ENCODE data around the gene NACC2. TPM values are rescaled to one million over a fixed set of nuclear protein-coding genes. Genes with fewer than 3 reads are reported as not detected.

Gene NACC2
- total and polyA plus RNA-seq, 9 of the 15 experiments (the other 6 are each of a cell fraction or from before 2014, with no cell fraction given): 0.70 to 25.1 (median 5.6) TPM

GRCh38 chr9:136119883-136120393, 24.8 kb upstream of the NACC2 start (continued):
- TF ChIP-seq MNT (conservative IDR thresholded peaks at IDR 0.05): 0 out of 4 replicates have a peak, but pooled peaks have one; percentile 31 to 40
- TF ChIP-seq PRMT5 (CRISPR knock-in tag; IDR thresholded peaks at IDR 0.05): no peak
- TF ChIP-seq LEF1 (IDR thresholded peaks at IDR 0.05): no peak
- TF ChIP-seq CHCHD3 (CRISPR knock-in tag; IDR thresholded peaks at IDR 0.05): no peak
- no peak for TF ChIP-seq CBX3 (IDR thresholded peaks at IDR 0.05; ENCODE audit: borderline replicate concordance in 1 of 2, low read length in 2 of 2)
- TF ChIP-seq FOXP1 (CRISPR knock-in tag; IDR thresholded peaks at IDR 0.05): no peak
- TF ChIP-seq ZBTB43 (CRISPR knock-in tag; IDR thresholded peaks at IDR 0.05): no peak
- peak; percentile 49 for TF ChIP-seq CBFA2T2 (conservative IDR thresholded peaks at IDR 0.05)
- no peak for TF ChIP-seq HNRNPLL (IDR thresholded peaks at IDR 0.05; ENCODE audit: low read depth, low read length, poor library complexity, severe bottlenecking)
- TF ChIP-seq BMI1 (IDR thresholded peaks at IDR 0.05; ENCODE audit: low read length): no peak
- no peak for TF ChIP-seq HDAC3 (IDR thresholded peaks at IDR 0.05; ENCODE audit: borderline replicate concordance, partially characterized antibody)
- no peak for TF ChIP-seq SOX6 (IDR thresholded peaks at IDR 0.05)
- TF ChIP-seq ZEB2 (IDR thresholded peaks at IDR 0.05): peak; percentile 53; the same call in 1 of the 2 replicates
- no peak for TF ChIP-seq THAP7 (CRISPR knock-in tag; IDR thresholded peaks at IDR 0.05)
- TF ChIP-seq CTBP1 (IDR thresholded peaks at IDR 0.05; ENCODE audit: borderline replicate concordance): no peak
- TF ChIP-seq CREB1 (IDR thresholded peaks at IDR 0.05): no peak
- TF ChIP-seq CREB1 (CRISPR knock-in tag; IDR thresholded peaks at IDR 0.05): no peak
- TF ChIP-seq EP400 (IDR thresholded peaks at IDR 0.05): 0 out of 2 replicates have a peak, but pooled peaks have one; percentile 7
- TF ChIP-seq ZSCAN32 (CRISPR knock-in tag; IDR thresholded peaks at IDR 0.05): no peak
- no peak for TF ChIP-seq RBM25 (IDR thresholded peaks at IDR 0.05; ENCODE audit: low read depth, low read length, severe bottlenecking)

Data from K562 (cell line).